Measurements from ENCODE around the gene SERPINA6. TPM values are rescaled to one million over a fixed set of nuclear protein-coding genes. Genes with fewer than 3 reads are reported as not detected.
"Not testable (repeated sequence)": the region's sequence is repeated elsewhere in the genome, so short reads cannot be mapped to it uniquely, and the experiment has no call there.

Gene SERPINA6, protein sequence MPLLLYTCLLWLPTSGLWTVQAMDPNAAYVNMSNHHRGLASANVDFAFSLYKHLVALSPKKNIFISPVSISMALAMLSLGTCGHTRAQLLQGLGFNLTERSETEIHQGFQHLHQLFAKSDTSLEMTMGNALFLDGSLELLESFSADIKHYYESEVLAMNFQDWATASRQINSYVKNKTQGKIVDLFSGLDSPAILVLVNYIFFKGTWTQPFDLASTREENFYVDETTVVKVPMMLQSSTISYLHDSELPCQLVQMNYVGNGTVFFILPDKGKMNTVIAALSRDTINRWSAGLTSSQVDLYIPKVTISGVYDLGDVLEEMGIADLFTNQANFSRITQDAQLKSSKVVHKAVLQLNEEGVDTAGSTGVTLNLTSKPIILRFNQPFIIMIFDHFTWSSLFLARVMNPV
- total RNA-seq (not detected), polyA plus RNA-seq (ENCODE audit: insufficient read length in 6 of 6) (under 1 TPM in 4 of 6 donors, not detected in 2; 0.08 to 0.28 (median 0.14) TPM)
- long read RNA-seq, donor 1 = 0 reads
- long read RNA-seq, donor 2 = 0 reads
- long read RNA-seq, donor 3 = 0 reads
- long read RNA-seq, donor 4 = 0 reads
- long read RNA-seq, donor 5 = 0 reads
- long read RNA-seq, donor 6 = 0 reads
- long read RNA-seq, donor 7 = 0 reads
- long read RNA-seq, donor 8 = 0 reads
- long read RNA-seq, donor 9 = 0 reads
- long read RNA-seq, donor 10 = 0 reads
- long read RNA-seq, donor 11 = 0 reads
- long read RNA-seq, donor 12 = 0 reads

- H3K4me3 ChIP-seq = no peak within 1 kb of the TSS
- no peak for DNase-seq
- ATAC-seq = peak; percentile 29
- H3K4me1 ChIP-seq = no peaks in the 10 kb centered on the region
- no peak within 1 kb of the TSS for H3K27ac ChIP-seq
- no peaks in the 10 kb centered on the region for H3K9me3 ChIP-seq
- no peaks in the 10 kb centered on the region for H3K27me3 ChIP-seq
- H3K36me3 ChIP-seq = no peaks in the 10 kb centered on the region
- TF ChIP-seq, protein P1, sequence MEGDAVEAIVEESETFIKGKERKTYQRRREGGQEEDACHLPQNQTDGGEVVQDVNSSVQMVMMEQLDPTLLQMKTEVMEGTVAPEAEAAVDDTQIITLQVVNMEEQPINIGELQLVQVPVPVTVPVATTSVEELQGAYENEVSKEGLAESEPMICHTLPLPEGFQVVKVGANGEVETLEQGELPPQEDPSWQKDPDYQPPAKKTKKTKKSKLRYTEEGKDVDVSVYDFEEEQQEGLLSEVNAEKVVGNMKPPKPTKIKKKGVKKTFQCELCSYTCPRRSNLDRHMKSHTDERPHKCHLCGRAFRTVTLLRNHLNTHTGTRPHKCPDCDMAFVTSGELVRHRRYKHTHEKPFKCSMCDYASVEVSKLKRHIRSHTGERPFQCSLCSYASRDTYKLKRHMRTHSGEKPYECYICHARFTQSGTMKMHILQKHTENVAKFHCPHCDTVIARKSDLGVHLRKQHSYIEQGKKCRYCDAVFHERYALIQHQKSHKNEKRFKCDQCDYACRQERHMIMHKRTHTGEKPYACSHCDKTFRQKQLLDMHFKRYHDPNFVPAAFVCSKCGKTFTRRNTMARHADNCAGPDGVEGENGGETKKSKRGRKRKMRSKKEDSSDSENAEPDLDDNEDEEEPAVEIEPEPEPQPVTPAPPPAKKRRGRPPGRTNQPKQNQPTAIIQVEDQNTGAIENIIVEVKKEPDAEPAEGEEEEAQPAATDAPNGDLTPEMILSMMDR (IDR thresholded peaks at IDR 0.05) = no peak
- intact Hi-C loops (cut with DNase I) = no loop called here
Observed at GRCh38 chr14:94322648-94323570, at the start of gene SERPINA6. Gene SERPINA6, minus strand, starts transcription at chr14:94323336. Its CDS starts 8,688 bp downstream, at chr14:94314648.

DNA sequence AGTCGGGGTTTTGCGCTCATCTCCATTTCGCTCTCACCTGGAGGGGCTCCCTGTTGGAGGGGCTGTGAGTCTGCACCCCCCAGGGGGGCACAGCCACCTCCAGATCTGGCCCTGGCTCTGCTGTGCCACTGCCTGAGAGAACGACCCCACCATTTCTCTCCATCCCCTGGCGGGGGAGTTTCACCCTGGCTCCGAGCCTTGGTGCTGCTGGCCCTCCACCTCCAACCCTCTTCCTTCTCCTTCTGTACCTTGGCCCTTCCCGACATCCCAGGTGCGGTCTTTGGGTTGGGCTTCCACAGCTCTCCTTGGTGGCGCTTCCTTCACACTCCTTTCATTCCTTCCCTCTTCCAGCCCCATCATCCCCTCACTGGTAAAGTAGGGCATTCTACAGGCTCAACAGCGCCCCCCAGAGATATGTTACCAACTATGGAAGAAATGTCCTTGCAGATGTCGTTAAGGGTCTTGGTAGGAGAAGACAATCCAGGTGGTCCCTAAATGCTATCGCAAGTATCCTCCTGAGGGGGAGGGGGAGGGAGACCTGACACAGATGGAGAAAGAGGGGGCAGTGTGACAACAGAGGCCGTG is 49.0 kb upstream of the SERPINA6 start:
- TF ChIP-seq, protein P1 (IDR thresholded peaks at IDR 0.05) = no peak
- Histone ChIP-seq H3K27ac (no peak overlapping the region), H3K27me3 (no peaks in the 10 kb centered on the region), H3K4me3 (no peak overlapping the region), H3K4me1 (peaks cover 0 to 17% of the 10 kb centered on the region in 2 donors), H3K9me3 (no peaks in the 10 kb centered on the region), H3K36me3 (peaks cover 0 to 7% of the 10 kb centered on the region in 2 donors)
- DNase-seq (peak in 1 of 4 donors; percentile 10), ATAC-seq (no peak)
- intact Hi-C loops (cut with DNase I) = no loop called here

DNA sequence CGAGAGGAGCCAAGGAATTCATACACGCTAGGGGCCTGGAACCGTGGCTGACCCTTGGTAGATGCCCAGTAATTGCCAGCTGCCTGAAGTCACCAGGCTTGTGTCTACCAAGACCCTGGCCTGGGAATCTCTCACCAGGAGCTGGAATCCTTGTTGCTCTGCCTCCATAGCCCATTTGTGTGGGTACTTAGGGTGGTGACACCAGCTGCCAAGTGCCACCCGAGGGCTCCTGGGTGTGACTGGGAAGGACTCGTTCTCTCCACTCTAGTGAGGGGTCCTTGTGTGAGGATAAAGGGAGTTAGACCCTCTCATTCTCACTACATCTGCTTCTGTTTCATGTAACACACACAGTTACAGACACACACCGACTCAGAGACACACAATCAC is 47.4 kb upstream of the SERPINA6 start:
- ATAC-seq (no peak), DNase-seq (peak in 1 of 4 donors; percentile 26)
- intact Hi-C loops (cut with DNase I) = no loop called here
- Histone ChIP-seq H3K4me3 (no peak overlapping the region), H3K36me3 (no peaks in the 10 kb centered on the region), H3K27ac (no peak overlapping the region), H3K9me3 (no peaks in the 10 kb centered on the region), H3K27me3 (no peaks in the 10 kb centered on the region), H3K4me1 (peaks cover 0 to 17% of the 10 kb centered on the region in 2 donors)
- TF ChIP-seq, protein P1 (IDR thresholded peaks at IDR 0.05) = no peak

DNA sequence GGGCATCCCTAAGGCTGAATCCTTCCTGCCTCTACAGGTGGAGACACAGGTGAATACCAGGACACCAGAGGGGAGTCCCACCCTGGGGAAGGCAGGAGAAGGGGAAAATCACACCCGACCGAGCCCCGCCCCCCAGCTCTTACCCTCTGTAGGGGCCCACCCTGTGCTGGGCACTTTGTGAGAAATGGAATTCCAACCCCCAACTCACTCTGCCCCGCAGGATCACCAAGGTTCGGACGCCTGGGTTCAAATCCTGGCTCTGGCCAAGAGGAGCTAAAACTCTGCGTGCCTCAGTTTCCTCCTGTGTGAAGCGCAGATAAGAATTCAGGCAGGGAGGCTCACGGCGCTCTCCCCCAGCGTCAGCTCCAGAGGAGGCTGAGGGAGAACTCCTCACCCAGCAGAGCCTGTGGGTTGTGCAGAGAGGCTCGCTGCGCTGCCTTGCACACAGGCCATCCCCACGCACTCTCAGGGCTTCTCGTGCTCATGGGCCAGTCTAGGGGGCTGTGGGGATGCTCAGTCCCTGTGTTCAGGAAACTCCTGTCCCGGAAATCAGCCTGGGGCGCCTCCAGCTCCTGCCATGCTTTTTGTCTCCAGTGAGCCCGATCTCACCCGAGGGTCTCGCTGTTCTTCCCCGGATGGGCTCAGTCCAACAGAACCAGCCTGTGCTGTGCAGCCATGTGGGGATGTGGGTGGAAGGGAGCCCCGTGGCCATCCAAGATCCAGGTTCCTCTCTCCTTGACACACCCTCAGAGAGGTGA is 46.8 kb upstream of the SERPINA6 start:
- H3K4me3 ChIP-seq; H3K27me3 ChIP-seq; H3K9me3 ChIP-seq; H3K36me3 ChIP-seq; intact Hi-C loops (cut with DNase I); ATAC-seq; H3K27ac ChIP-seq: not testable (repeated sequence)
- peak in 1 of 4 donors; percentile 25 for DNase-seq
- peaks cover 0 to 14% of the 10 kb centered on the region in 2 donors for H3K4me1 ChIP-seq

DNA sequence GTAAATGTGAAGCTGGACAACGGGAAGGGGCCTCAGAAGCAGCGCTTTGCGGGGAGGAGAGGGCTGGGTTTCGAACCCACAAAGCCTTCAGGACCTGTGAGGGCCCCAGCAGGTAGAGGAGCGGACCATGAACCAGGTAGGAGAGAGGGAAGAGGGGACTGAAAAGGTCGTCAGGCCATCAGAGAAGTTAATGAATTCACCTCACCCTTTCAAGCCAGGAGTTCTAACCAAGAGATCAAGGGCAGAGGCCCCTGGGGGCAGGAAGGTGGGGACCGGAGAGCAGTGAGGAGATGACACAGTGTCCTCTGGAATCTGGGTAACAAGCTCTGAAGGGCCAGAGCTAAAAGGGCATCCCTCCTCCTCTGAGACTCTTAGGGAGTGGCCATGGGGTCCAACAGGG is 45.8 kb upstream of the SERPINA6 start:
- DNase-seq = no peak
- TF ChIP-seq, protein P1 (IDR thresholded peaks at IDR 0.05) = no peak
- Histone ChIP-seq H3K27ac (no peak overlapping the region), H3K4me1 (peaks cover 0 to 8% of the 10 kb centered on the region in 2 donors), H3K4me3 (no peak overlapping the region), H3K36me3 (no peaks in the 10 kb centered on the region), H3K27me3 (no peaks in the 10 kb centered on the region), H3K9me3 (no peaks in the 10 kb centered on the region)
- ATAC-seq = no peak
- intact Hi-C loops (cut with DNase I) = no loop called here
